K562 (cell line): ENCODE data around the gene WASF2. TPM values are rescaled to one million over a fixed set of nuclear protein-coding genes. Genes with fewer than 3 reads are reported as not detected.

ENCODE experiments used
- BRF1 ChIP-seq: IDR thresholded peaks from 3 replicates; pipeline ENCODE4 v1.6.1; 2011; ENCODE audit warnings: borderline replicate concordance, mild to moderate bottlenecking; ENCODE audit not compliant: insufficient read length; ENCODE audit errors: extremely low read depth
- CTBP1 ChIP-seq: fragments of 450-650 bp; IDR thresholded peaks from 2 replicates; pipeline ENCODE4 v1.6.1; 2016; ENCODE audit warnings: borderline replicate concordance
- DDX20 ChIP-seq: fragments of 450-650 bp; IDR thresholded peaks from 2 replicates; pipeline ENCODE4 v1.6.1; 2016; ENCODE audit warnings: missing genetic modification characterization, low read depth, mild to moderate bottlenecking, missing compliant biosample characterization, moderate library complexity
- DNMT1 ChIP-seq: fragments of 450-650 bp; IDR thresholded peaks from 2 replicates; pipeline ENCODE4 v1.6.1; 2016; ENCODE audit warnings: antibody characterized with exemption, mild to moderate bottlenecking
- ESRRA ChIP-seq: fragments of 450-650 bp; IDR thresholded peaks from 2 replicates; pipeline ENCODE4 v1.6.1; 2014; ENCODE audit warnings: low read depth, mild to moderate bottlenecking, moderate library complexity, borderline replicate concordance
- HDGF ChIP-seq: fragments of 450-650 bp; IDR thresholded peaks from 2 replicates; pipeline ENCODE4 v1.6.1; 2016
- NFATC3 ChIP-seq: fragments of 450-650 bp; IDR thresholded peaks from 2 replicates; pipeline ENCODE4 v1.6.1; 2017; ENCODE audit warnings: mild to moderate bottlenecking
- NUFIP1 ChIP-seq: fragments of 450-650 bp; IDR thresholded peaks from 2 replicates; pipeline ENCODE4 v1.6.1; 2018; ENCODE audit not compliant: partially characterized antibody
- TAL1 ChIP-seq: fragments of 450-650 bp; IDR thresholded peaks from 2 replicates; pipeline ENCODE4 v1.6.1; 2016; ENCODE audit warnings: mild to moderate bottlenecking
- TBP ChIP-seq: optimal IDR thresholded peaks from 2 replicates; pipeline ENCODE3; 2011; ENCODE audit warnings: low read depth, low read length, improper control_type of control experiment
- TCF3 ChIP-seq: sonication (generic); formaldehyde crosslinking; IDR thresholded peaks from 2 replicates; pipeline ENCODE4 v1.4.0; 2020; ENCODE audit warnings: mild to moderate bottlenecking, missing genetic modification reagents
- TEAD1 ChIP-seq, 2 experiments: fragments of 450-650 bp in 1 of 2; sonication (generic) in 1 of 2; formaldehyde crosslinking; IDR thresholded peaks; 2 replicates each; pipeline versions ENCODE4 v1.4.0 to v1.8.0; 2020 to 2022; ENCODE audit warnings: mild to moderate bottlenecking in 2 of 2, missing genetic modification reagents in 1 of 2
- ZNF282 ChIP-seq: sonication (generic); formaldehyde crosslinking; IDR thresholded peaks from 2 replicates; pipeline ENCODE4 v1.8.1; 2023; ENCODE audit warnings: missing genetic modification reagents
- ZNF785 ChIP-seq: fragments of 250-450 bp; sonication (Bioruptor Pico); IDR thresholded peaks from 2 replicates; pipeline ENCODE4 v1.4.0; 2020; ENCODE audit warnings: mild to moderate bottlenecking
- polyA plus RNA-seq, 8 experiments: library from polyadenylated mRNA; depleted of rRNA in 4 of 8; stranded (reverse) in 5 of 8; unstranded in 3 of 8; fragments of >200 nt; fragmentation: Nextera tagmentation in 2 of 8; fragmentation: Illumina TruSeq in 1 of 8; extraction: Ambion mirVana in 2 of 8; extraction: Trizol in 1 of 8; gene quantifications; 2 replicates each; pipeline versions ENCODE4 v1.2.1 to v1.2.3, GENCODE V29; 2011 to 2014; ENCODE audit warnings: inconsistent platforms in 1 of 8, missing spikeins in 1 of 8
- total RNA-seq, 7 experiments: library from RNA; depleted of rRNA in 6 of 7; stranded (reverse); fragments of >200 nt in 6 of 7; fragmentation: Illumina TruSeq in 2 of 7; extraction: Trizol in 2 of 7; gene quantifications; 2 replicates each; pipeline versions ENCODE4 v1.2.1 to v1.2.3, GENCODE V29; 2011 to 2021; ENCODE audit warnings: low replicate concordance in 1 of 7
- TF ChIP-seq, protein P1 (sequence below): fragments of 200-800 bp; sonication (Bioruptor generic); IDR thresholded peaks from 2 replicates; pipeline ENCODE4 v1.6.1; 2016; ENCODE audit warnings: missing genetic modification characterization, missing compliant biosample characterization
- TF ChIP-seq, protein P2 (sequence below), 2 experiments: fragments of 450-650 bp; conservative IDR thresholded peaks; 2 replicates each; pipeline ENCODE4 v1.6.1; 2017; ENCODE audit warnings: mild to moderate bottlenecking in 2 of 2, moderate library complexity in 2 of 2
- TF ChIP-seq, protein P3 (sequence below): fragments of 250-450 bp; sonication (Bioruptor Pico); IDR thresholded peaks from 2 replicates; pipeline ENCODE4 v1.8.0; 2021; ENCODE audit warnings: moderate library complexity, mild to moderate bottlenecking, inconsistent platforms
- TF ChIP-seq, protein P4 (sequence below): fragments of 450-650 bp; IDR thresholded peaks from 2 replicates; pipeline ENCODE4 v1.6.1; 2017; ENCODE audit warnings: antibody characterized with exemption, mild to moderate bottlenecking

WASF2 gene
- total and polyA plus RNA-seq, 9 of the 15 experiments (the other 6 are each of a cell fraction or from before 2014, with no cell fraction given): 8.2 to 163 (median 31.2) TPM

DNA sequence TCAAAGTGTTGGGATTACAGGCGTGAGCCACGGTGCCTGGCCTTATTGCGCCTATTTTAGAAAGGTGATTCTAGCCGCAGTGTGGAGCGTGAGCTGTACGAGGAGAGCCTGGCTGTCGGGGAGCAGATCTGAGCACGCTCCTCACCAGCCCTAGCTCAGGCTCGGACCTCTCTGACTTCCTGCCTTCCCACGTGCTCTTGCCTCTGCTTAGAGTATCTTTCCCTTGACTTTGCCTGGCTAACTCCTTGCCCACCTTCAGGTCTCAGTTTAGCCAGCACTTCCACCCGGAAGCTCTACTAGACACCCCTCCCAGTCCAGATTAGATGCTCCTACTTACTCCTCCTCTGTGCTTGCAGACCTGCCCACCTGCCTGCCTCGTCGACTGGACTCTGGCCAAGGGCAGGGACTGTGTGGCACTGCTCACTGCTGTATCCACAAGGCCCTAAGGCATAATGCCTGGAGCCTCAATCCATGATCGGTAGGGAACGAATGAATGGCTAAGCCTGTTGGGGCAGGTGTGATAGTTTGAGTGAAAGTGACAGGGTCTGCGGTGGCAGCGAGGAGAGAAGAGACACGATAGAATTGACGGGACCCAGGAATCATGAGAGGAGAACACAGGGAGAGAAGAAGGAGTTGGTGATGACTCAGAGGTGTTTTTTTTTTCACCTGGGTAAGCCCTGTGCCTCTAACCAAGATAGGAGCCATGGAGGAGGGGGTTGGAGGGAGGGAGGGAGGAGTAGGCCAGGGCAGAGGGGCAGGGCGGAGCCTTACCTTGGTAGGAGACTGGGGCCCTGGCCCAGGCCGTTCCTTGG is 28.1 kb upstream of the WASF2 start (continued):
- TF ChIP-seq, protein P1, sequence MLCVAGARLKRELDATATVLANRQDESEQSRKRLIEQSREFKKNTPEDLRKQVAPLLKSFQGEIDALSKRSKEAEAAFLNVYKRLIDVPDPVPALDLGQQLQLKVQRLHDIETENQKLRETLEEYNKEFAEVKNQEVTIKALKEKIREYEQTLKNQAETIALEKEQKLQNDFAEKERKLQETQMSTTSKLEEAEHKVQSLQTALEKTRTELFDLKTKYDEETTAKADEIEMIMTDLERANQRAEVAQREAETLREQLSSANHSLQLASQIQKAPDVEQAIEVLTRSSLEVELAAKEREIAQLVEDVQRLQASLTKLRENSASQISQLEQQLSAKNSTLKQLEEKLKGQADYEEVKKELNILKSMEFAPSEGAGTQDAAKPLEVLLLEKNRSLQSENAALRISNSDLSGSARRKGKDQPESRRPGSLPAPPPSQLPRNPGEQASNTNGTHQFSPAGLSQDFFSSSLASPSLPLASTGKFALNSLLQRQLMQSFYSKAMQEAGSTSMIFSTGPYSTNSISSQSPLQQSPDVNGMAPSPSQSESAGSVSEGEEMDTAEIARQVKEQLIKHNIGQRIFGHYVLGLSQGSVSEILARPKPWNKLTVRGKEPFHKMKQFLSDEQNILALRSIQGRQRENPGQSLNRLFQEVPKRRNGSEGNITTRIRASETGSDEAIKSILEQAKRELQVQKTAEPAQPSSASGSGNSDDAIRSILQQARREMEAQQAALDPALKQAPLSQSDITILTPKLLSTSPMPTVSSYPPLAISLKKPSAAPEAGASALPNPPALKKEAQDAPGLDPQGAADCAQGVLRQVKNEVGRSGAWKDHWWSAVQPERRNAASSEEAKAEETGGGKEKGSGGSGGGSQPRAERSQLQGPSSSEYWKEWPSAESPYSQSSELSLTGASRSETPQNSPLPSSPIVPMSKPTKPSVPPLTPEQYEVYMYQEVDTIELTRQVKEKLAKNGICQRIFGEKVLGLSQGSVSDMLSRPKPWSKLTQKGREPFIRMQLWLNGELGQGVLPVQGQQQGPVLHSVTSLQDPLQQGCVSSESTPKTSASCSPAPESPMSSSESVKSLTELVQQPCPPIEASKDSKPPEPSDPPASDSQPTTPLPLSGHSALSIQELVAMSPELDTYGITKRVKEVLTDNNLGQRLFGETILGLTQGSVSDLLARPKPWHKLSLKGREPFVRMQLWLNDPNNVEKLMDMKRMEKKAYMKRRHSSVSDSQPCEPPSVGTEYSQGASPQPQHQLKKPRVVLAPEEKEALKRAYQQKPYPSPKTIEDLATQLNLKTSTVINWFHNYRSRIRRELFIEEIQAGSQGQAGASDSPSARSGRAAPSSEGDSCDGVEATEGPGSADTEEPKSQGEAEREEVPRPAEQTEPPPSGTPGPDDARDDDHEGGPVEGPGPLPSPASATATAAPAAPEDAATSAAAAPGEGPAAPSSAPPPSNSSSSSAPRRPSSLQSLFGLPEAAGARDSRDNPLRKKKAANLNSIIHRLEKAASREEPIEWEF (CRISPR knock-in tag): no peak
- TF ChIP-seq, protein P2, sequence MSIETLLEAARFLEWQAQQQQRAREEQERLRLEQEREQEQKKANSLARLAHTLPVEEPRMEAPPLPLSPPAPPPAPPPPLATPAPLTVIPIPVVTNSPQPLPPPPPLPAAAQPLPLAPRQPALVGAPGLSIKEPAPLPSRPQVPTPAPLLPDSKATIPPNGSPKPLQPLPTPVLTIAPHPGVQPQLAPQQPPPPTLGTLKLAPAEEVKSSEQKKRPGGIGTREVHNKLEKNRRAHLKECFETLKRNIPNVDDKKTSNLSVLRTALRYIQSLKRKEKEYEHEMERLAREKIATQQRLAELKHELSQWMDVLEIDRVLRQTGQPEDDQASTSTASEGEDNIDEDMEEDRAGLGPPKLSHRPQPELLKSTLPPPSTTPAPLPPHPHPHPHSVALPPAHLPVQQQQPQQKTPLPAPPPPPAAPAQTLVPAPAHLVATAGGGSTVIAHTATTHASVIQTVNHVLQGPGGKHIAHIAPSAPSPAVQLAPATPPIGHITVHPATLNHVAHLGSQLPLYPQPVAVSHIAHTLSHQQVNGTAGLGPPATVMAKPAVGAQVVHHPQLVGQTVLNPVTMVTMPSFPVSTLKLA (conservative IDR thresholded peaks at IDR 0.05): no peak
- TF ChIP-seq ZNF282 (CRISPR knock-in tag): no peak
- TF ChIP-seq, protein P3, sequence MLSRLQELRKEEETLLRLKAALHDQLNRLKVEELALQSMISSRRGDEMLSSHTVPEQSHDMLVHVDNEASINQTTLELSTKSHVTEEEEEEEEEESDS (CRISPR knock-in tag): no peak
- no peak for TF ChIP-seq TEAD1 (CRISPR knock-in tag; IDR thresholded peaks at IDR 0.05)
- peak; percentile 92 for TF ChIP-seq HDGF
- no peak for TF ChIP-seq ZNF785
- peak; percentile 43 for TF ChIP-seq TBP
- no peak for TF ChIP-seq TCF3 (CRISPR knock-in tag)
- TF ChIP-seq NFATC3: no peak
- TF ChIP-seq ESRRA: no peak
- TF ChIP-seq DDX20 (tag): no peak
- TF ChIP-seq TAL1: no peak
- TF ChIP-seq DNMT1: no peak
- TF ChIP-seq, protein P4, sequence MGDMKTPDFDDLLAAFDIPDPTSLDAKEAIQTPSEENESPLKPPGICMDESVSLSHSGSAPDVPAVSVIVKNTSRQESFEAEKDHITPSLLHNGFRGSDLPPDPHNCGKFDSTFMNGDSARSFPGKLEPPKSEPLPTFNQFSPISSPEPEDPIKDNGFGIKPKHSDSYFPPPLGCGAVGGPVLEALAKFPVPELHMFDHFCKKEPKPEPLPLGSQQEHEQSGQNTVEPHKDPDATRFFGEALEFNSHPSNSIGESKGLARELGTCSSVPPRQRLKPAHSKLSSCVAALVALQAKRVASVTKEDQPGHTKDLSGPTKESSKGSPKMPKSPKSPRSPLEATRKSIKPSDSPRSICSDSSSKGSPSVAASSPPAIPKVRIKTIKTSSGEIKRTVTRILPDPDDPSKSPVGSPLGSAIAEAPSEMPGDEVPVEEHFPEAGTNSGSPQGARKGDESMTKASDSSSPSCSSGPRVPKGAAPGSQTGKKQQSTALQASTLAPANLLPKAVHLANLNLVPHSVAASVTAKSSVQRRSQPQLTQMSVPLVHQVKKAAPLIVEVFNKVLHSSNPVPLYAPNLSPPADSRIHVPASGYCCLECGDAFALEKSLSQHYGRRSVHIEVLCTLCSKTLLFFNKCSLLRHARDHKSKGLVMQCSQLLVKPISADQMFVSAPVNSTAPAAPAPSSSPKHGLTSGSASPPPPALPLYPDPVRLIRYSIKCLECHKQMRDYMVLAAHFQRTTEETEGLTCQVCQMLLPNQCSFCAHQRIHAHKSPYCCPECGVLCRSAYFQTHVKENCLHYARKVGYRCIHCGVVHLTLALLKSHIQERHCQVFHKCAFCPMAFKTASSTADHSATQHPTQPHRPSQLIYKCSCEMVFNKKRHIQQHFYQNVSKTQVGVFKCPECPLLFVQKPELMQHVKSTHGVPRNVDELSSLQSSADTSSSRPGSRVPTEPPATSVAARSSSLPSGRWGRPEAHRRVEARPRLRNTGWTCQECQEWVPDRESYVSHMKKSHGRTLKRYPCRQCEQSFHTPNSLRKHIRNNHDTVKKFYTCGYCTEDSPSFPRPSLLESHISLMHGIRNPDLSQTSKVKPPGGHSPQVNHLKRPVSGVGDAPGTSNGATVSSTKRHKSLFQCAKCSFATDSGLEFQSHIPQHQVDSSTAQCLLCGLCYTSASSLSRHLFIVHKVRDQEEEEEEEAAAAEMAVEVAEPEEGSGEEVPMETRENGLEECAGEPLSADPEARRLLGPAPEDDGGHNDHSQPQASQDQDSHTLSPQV: peak; percentile 86
- no peak for TF ChIP-seq NUFIP1
- TF ChIP-seq BRF1: no peak
- no peak; the same call in 1 of the 2 replicates for TF ChIP-seq CTBP1
